ENCODE data around the gene FN3KRP.

- TF ChIP-seq POLR2A (IDR thresholded peaks at IDR 0.05) (no peak), CTCF (IDR thresholded peaks at IDR 0.05) (no peak)
Measured at GRCh38 chr17:82743344-82744219, 27.1 kb downstream of the FN3KRP start.

Data from gastroesophageal sphincter (tissue), 3 donors.